Activated gamma-delta T cell (primary cell): ENCODE measurements around the gene BDH1.
"Not testable (repeated sequence)": the region's sequence is repeated elsewhere in the genome, so short reads cannot be mapped to it uniquely, and the experiment has no call there.

Source experiments
- DNase-seq: peaks from one replicate; lab custom pipeline; 2025; lab: John Stamatoyannopoulos, UW

Gene BDH1

DNA sequence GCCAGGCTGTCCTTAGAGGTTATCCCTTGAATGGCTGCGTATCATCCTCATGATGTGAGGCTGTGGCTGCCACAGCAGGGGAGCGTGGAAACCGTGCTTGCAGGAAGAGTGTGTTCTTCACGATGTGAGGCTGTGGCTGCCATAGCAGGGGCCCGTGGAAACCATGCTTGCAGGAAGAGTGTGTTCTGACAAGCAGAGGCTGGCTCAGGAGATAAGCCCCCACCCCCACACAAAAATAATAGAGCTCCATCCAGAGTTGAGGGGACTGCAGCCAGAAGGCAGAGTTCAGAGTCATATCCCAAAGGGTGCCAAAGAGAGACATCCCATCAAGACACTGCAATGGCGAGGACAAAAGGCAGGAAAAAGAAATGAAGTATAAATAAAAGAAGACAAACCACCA lies 22.6 kb upstream of the BDH1 start:
- DNase-seq, result no peak

DNA sequence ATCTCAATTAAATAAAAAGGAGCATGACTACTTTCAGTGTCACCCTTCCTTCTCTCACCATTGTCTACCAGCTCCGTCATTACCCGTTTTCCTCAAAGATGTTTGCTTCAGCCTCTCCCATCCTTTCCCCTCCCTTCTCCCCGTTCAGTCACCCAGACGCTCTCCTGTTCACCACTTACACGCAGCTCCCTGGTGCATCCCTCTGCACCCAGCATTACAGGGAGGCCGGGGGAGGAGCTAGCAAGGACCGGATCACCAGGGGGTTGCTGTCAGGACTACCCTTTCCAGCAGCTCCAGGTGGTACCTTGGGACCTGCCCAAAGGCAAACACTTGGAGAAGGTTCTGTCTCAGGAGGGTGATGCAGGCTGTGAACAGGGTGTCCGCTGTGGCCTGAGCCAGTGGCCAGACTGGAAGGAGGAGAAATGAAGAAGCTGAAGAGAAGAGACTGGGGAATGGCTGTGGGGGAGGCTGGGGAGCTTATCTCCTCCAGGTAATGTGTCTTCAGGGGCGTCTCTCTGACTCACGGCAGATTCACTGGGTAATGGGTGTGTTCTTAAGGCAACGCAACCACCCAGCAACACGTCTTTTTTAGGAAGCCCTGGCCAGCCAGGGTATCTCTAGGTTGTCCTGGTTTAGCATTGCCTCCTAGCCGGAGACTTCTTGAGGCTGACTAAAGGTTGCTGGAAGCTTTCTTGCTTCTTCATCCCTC lies 21.8 kb upstream of the BDH1 start:
- no peak for DNase-seq

DNA sequence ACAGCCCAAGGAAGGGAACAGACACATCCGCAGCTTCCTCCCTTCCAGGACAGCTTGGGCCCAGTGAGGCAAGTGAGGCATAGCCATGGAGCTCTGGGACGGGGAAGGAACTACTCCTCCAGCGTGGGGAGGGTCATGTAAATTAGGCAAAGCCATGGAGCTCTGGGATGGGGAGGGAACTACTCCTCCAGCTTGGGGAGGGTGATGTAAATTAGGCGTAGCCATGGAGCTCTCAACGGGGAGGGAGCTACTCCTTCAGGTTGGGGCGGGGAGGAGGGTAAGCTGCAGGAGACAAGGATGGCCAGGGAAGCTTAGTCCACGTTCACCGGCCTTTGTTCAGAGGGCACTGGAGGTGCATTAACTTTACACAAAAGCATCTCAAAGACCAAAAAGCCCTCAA lies 21.1 kb upstream of the BDH1 start:
- DNase-seq, result no peak

DNA sequence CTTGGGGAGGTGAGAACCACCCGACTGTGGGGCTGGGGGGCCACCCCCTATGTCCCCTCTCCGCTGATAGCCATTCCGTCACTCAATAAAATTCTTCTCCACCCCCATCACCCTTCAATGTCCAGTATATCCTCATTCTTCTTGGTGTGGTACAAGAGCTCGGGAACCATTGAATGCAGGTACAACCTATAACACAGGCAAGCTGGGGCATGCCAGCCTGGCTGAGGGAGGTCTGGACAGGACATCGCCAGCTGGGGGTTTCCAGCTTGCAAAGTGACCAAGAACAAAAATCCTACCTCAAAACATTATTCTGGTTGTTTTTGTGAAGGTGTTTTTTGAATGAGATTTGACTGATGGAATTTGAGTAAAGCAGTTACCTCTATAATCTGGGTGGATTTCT lies 19.6 kb upstream of the BDH1 start:
- DNase-seq, result no peak

DNA sequence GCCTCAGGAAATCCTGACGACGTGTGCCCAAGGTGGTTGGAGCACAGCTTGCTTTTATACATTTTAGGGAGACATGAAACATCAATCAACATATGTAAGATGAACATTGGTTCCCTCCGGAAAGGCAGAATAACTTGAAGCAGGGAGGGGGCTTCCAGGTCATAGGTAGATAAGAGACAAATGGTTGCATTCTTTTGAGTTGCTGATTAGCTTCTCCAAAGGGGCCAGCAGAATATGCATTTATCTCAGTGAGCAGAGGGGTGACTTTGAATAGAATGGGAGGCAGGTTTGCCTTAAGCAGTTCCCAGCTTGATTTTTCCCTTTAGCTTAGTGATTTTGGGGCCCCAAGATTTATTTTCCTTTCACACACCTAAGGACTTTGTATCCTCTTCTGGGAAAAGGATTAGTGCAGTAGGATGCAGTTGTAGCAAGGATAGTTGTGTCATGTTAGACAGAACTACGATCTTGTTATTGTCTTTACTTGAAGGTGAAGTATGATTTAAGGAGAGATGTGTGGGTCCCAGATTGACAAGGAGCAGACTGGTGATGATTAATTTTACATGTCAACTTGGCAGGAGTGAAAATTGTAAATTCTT lies 18.7 kb upstream of the BDH1 start:
- not testable (repeated sequence) for DNase-seq

DNA sequence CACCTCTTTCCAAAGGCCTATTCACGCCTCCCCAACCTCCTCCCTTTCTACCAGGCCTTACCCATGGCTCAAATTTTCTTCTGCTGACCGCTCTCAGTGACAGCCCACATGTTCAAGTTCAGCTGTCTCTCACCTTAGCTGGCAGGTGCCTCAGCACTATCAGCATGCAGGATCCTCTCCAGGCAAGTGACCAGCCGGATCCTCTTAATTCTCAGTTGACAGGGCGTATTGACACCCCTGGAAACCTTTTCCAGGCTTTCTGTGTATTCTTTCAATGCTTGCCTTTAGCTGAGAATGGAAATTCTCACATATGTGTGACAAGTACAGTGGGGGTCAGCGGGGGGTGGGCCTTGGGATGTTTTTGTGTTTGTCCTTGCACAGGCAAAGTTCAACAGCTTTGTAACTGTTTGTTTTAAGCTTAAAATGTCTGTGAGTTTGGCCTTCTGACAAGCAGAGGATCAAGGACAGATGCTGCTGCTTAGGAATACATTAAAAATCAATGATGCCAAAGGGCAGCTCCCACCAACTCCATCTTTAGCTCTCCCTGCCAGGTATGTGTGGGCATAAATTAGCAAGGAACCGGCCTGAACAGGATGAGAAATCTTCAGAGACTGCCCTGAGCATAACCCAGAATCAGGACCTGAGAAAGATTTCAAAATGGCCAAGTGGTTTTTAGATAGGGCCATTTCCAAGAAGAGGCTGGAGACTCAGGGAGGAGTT lies 17.4 kb upstream of the BDH1 start:
- no peak for DNase-seq

DNA sequence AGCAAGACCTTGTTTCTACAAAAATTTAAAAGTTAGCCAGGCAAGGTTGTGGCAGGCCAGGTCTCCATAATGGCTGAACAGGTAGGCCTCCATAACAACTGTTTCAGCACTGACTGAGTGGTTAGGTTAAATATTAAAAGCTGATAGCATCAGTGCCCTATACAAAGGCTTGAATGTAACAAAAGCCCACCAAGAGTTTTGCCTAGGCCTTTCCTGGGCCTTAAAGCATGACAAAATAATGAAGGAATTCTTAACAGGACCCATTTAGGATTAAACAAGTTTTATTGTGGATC lies 16.1 kb upstream of the BDH1 start:
- DNase-seq, result not testable (repeated sequence)

DNA sequence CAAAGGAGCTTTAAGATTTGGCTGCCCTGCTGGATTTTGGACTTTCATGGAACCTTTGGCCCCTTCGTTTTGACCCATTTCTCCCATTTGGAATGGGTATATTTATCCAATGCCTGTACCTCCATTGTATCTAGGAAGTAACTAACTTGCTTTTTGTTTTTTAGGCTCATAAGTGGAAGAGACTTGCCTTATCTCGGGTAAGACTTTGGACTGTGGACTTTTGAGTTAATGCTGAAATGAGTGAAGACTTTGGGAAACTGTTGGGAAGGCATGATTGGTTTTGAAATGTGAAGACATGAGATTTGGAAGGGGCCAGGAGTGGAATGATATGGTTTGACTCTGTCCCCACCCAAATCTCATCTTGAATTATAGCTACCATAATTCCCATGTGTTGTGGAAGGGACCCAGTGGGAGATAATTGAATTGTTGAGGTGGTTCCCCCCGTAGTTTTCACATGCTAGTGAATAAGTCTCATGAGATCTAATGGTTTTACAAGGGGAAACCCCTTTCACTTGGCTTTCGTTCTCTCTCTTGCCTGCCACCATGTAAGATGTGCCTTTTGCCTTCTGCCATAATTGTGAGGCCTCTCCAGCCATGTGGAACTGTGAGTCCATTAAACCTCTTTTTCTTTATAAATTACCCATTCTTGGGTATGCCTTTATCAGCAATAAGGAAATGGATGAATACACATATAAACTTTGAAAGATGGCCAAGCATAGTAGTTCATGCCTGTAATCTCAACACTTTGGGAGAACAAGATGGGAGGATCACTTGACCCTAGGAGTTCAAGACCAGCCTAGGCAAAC lies 15.5 kb upstream of the BDH1 start:
- not testable (repeated sequence) for DNase-seq

DNA sequence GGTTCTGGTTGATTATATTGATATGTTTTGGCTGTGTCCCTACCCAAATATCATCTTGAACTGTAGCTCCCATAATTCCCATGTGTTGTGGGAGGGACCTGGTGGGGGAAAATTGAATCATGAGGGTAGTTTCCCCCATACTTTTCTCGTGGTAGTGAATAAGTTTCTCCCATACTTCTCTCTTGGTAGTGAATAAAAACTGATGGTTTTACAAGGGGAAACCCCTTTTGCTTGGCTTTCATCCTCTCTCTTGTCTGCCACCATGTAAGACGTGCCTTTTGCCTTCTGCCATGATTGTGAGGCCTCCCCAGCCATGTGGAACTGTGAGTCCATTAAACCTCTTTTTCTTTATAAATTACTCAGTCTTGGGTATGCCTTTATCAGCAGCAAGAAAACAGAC lies 13.7 kb upstream of the BDH1 start:
- DNase-seq, result not testable (repeated sequence)

DNA sequence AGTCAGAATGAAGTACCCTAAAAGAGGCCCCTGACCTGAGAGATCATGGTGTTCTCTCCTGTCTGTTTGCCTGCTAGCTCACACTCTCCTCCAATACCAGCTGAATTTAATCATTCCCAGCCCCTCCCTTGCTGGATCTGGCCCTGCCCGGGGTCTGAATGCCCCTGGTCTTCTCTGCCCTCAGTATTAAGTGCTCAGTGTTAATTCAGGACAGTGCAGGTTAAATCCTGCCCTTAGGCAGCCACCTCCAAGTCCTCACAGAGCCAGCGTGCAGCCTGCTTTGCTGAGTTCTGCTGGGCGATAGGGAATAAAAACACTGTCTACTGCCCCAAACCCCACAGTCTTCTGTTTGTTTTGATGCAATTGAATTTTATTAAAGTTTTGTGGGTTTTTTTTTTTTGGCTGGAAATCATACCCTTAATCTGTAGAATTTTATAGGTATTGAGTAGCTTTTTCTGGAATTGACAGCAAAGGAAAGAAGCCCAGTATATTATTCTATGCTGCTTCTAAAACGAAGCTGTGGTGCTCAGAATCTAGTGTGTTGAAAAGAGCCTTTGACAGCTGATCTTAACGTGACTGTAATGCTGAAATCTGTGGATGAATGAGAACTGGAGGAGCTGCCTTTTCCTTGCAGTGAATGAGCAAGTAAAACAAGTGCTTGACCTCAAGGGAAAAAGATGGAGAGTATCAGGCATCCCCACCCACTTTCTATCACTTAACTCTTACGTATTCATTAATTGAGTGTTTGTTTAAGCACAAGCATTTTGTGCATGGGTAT lies 12.3 kb upstream of the BDH1 start:
- no peak for DNase-seq

DNA sequence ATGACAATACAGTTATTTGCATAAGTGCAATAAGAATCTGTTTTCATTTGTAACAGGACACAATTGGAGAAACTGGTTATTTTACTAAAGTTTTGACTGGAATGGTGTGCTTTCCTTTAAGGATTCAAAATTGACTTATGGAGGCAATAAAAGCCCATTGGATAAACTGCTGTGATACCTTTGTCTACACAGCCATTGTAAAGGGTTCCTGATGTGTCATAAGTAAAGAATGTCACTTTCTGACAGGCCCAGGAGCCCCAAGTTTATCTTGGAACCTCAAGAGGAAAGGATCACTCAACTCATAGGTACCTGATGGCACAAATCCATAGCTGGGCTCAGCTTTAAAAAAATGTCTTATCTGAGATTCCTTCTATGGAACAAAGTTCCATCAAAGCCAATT lies 10.4 kb upstream of the BDH1 start:
- DNase-seq, result not testable (repeated sequence)

DNA sequence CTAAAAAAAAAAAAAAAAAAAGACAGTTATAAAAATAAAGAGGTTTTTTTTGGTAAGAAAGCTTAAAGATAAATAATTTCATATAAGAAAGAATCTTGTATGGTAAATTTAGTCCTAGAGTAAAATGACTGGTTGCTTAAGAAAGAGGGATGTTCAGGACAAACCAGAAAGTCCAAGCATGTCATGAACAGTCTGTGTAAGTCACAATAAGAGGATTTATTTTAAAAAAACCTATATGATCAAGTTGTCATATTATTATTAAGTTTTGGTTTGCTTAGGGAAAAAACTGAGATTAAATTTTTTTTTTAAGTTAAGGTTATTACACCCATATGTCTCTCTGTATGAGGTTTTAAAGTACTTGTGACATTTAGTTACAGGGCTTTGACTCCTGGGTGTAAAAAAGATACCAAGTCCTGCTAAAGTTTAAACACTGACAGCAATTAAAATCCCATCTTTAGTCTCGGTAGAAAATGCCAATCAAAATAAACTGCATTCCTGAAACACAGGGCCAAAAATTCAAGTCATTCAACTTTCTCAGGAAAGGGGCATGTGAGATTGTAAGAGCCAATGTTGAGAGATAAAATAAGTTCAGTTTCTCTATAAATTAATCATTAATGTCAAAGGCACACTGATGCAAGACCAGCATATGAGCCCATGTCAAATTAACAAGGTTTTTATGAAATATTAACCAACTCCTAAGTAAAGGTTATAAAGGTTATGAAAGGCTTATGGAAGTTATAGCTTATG lies 8.5 kb upstream of the BDH1 start:
- no peak for DNase-seq

DNA sequence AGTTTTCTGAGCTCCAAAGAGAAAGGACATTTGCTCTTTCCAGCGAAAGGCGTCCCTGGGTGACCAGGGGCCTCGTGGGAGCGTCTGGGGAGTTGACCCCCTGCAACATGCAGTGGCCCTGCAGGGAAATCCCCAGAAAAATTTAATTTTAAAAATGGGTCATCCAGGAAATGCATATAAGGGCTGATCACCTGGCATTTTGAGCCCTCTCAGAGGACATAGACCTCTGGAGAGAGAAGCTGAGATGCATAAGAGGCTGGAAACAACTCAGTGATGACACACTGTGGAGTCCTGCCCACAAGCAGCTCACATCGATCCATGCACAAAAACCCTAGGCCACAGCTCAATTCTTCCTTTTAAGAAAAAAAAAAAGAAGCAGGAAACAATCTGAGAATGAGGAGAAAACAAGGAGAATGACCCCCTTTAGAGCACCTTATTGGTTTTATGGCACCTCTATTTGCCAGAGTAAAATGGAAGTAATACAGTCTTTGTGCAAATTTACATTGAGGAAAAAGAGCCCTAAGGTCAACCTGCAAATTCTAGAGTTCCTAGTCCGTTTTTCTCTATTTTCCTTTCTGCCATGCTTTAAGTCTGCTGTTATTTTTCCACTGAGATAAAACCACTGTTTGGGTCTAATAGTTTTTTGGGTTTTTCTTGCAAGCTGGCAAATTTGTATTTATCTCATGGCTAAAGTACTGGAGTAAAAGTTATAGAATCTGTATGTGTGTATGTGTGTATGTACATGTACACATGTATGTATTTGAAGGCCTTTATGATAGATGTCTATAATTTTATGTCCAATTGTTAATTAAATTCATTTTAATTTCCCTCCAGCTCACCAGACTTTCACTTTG lies 6.9 kb upstream of the BDH1 start:
- no peak for DNase-seq

DNA sequence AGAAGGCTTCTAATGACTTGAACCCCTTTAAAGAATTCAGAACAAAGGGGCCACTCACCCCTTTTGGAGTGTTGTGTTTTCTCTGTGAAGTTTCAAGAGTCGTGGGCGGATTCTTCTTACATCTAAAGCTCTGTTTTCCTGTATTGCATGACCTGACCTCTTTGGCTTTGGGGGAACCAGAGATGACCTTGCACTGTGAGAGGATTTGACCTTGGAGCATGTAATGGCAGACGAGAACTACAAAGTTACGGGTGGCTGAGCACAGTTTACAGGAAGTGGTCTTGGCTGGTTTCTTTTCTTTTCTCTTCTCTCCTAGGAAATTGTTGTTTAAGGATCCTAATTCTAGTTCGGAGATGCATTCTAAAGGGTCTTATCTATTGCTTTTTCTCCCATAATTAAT lies 6.2 kb upstream of the BDH1 start:
- no peak for DNase-seq

DNA sequence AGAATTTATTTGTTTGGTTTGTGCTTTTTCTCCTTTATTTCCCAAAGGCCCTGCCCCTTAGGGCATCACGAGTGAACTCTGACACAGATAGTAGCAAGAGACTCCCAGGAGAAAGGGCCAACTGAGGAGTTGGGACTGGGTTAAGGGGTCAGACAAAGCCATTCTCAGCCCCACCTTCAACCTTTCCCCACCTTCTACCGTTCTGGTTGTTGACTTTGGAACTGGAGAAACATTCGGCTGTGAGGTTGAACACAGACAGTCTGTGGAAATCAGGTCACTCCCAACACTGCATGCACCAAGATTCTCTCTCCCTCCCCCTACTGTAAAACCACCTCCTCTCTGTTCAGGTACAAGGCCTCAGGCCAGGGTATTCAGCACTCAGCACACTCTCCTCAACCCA lies 3.9 kb upstream of the BDH1 start:
- DNase-seq, result no peak

DNA sequence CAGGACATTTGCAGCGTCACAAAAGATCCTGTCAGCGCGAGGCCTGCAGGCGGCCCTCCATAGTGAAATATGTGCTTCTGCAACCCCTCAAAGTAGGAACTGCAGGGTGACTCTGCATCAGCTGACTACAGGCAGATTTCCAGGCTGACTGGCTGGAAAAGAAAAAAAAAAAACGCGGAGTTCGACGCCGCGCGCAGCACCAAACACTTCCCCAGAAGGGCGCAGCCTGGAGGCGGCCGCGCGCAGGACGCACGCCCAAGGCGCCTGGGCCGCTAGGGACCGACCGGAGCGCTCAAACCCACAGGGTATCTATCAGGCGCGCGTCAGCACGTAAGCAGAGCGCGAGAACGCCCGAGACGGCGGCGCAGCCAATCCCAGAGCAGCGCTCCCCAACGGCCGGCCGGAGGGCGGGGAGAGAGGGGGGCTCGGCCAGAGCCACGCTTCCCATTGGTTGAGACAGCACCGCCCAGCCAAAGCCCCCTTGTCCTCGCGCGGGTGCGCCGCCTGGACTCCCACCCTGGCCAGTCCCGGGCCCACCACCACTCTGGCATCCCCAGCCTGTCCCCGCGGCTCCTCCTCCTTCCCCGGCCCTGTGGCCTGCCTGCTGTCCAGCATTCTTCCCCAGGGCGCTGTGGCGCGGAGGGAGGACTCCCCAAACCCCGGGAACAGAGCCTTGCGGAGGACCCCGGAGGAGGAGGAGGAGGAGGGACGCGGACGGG lies 1.0 kb downstream of the BDH1 start:
- DNase-seq, result peak; percentile 87

DNA sequence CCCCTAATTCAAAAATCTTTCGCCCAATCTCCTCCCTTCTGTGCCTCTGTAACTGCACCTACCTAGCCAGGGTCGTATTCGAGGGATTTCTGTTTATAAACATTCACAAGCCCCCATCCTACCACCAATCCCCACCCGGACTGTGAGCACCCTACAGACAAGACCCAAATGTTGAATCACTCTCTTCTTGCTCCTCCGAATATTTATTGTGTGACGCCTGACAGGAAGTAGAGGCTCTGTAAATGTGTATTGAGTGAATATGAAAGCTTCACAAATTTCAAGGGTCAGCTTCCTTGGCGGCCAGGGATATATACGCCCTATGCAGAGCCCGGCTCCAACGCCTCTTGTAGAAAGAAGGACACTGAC lies 1.6 kb downstream of the BDH1 start:
- DNase-seq, result no peak

DNA sequence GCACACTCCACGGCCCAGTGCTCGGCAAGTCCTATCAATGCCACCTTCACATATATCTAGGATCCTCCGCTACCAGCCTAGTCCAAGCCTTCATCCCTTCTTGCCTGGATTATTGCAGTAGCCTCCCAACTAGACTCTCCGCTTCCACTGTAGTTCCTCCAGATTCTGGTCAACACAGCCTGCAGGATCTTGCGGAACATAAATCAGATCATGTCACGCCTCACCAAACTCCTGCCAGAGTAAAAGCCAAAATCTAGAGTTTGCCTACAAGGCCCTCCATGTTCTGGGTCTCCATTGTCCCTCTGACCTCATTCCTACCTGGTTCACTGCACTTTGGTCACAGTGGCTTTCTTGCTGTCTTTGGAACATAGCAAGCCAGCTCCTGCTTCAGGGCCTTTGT lies 3.6 kb downstream of the BDH1 start:
- DNase-seq, result no peak

DNA sequence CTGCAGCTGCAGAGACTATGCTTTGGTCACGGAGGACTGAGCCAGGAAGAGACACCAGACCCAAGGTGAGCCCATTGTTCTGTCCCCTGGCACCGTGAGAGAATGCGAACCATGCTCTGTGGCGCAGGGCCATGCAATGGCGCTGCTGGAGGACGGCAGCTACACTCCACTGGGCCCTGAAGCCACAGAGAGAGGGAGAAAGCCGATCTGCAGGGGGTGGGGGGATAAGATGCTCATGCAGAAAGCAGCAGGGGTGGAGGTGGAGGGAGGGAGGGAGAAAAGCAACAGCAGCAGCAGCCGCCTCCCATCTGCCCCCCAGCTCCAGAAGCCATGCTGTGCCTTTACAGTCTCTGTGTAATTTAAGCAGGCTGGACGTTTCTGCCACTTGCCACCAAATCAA lies 5.3 kb downstream of the BDH1 start:
- no peak for DNase-seq
